Activated CD4-positive, alpha-beta memory T cell treated with anti-CD3 and anti-CD28 coated beads for 36 hours (primary cell): ENCODE data around the gene JCAD. TPM values are rescaled to one million over a fixed set of nuclear protein-coding genes. Genes with fewer than 3 reads are reported as not detected.

Experiments
- CTCF ChIA-PET: fragments of 350-600 bp; sonication (Branson Sonifier 250); formaldehyde crosslinking; loops from one replicate; lab custom pipeline; 2021; ENCODE audit warnings: antibody characterized with exemption, inconsistent platforms; lab: Charles Lee
- POLR2A ChIA-PET: fragments of 350-600 bp; sonication (Branson Sonifier 250); formaldehyde crosslinking; loops from one replicate; lab custom pipeline; 2021; ENCODE audit warnings: antibody characterized with exemption; lab: Charles Lee
- DNase-seq: peaks from one replicate; pipeline ENCODE4 v3.0.0-alpha.2; 2020
- H3K27ac Mint-ChIP-seq: one replicate; pipeline ENCODE4 v1.8.0; 2021; ENCODE audit warnings: mixed read lengths
- H3K27me3 Mint-ChIP-seq: one replicate; pipeline ENCODE4 v1.8.0; 2021; ENCODE audit warnings: mixed read lengths
- H3K36me3 Mint-ChIP-seq: one replicate; pipeline ENCODE4 v1.8.0; 2021; ENCODE audit warnings: mixed read lengths
- H3K4me1 Mint-ChIP-seq: one replicate; pipeline ENCODE4 v1.8.0; 2021; ENCODE audit warnings: low read depth, mixed read lengths
- H3K4me3 Mint-ChIP-seq: one replicate; pipeline ENCODE4 v1.8.0; 2021; ENCODE audit warnings: mild to moderate bottlenecking, mixed read lengths
- H3K9me3 Mint-ChIP-seq: one replicate; pipeline ENCODE4 v1.8.0; 2021; ENCODE audit warnings: mixed read lengths
- intact Hi-C: fragments of 100-400 bp; cut with micrococcal nuclease; formaldehyde crosslinking; loops from one replicate; pipeline ENCODE4 v1.15.1; 2023
- total RNA-seq, 2 experiments: library from RNA; stranded (reverse); gene quantifications; one replicate each; pipeline ENCODE4 v1.2.3, GENCODE V29; 2021

JCAD gene
- total RNA-seq, 2 experiments from 2014 or later: 0.05 TPM; not detected in 1

GRCh38 chr10:30051220-30051619 lies 8.2 kb downstream of the JCAD start:
- DNase-seq: no peak
- Mint-ChIP-seq H3K4me3 (no peak overlapping the region), H3K27me3 (peaks cover 41% of the 10 kb centered on the region), H3K27ac (no peak overlapping the region), H3K36me3 (no peaks in the 10 kb centered on the region), H3K4me1 (peaks cover 18% of the 10 kb centered on the region), H3K9me3 (no peaks in the 10 kb centered on the region)
- ChIA-PET POLR2A (no interaction called here), CTCF (interaction anchor here (1.0 to 1.7 kb wide), 2 partner anchors 24 to 53 kb away, joined by 3 to 4 read pairs; no protein-coding TSS in a partner anchor)
- intact Hi-C loops: no loop called here

DNA sequence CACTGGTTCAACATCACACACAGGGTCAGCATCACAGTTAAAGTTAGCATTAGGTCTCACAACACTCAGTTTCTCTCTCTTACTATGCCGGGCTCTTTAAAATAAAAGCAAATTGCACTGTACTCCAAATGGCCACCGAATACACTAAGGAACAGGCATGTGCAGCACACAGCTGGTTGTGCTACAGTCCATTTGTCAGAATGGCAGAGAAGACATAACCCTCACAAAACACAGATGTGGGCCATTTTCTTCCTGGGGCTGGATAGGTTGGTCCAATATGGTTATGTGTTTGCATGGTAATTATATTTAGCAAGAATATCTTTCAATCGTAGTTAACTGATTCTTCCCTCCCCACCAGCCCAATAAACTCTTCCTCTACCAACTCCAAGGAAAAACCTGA lies 9.0 kb downstream of the JCAD start:
- no peak overlapping the region for H3K27ac Mint-ChIP-seq
- H3K4me1 Mint-ChIP-seq: peaks cover 18% of the 10 kb centered on the region
- H3K4me3 Mint-ChIP-seq: no peak overlapping the region
- H3K9me3 Mint-ChIP-seq: no peaks in the 10 kb centered on the region
- ChIA-PET POLR2A (interaction anchor here (1.1 kb wide), 1 partner anchor 9 kb away, joined by 3 read pairs; no protein-coding TSS in a partner anchor), CTCF (interaction anchor here (1.0 kb wide), 1 partner anchor 52 kb away, joined by 3 read pairs; no protein-coding TSS in a partner anchor)
- no peaks in the 10 kb centered on the region for H3K36me3 Mint-ChIP-seq
- DNase-seq: no peak
- peaks cover 45% of the 10 kb centered on the region for H3K27me3 Mint-ChIP-seq
- intact Hi-C loops: no loop called here

- POLR2A ChIA-PET: interaction anchor here (0.6 to 1.1 kb wide), 3 partner anchors 8 to 278 kb away, joined by 3 to 5 read pairs (median 3); no protein-coding TSS in a partner anchor
Measured at GRCh38 chr10:30048768-30049517, 10.4 kb downstream of the JCAD start.

GRCh38 chr10:30047924-30048531 lies 11.4 kb downstream of the JCAD start:
- POLR2A ChIA-PET: interaction anchor here (0.6 kb wide), 1 partner anchor 279 kb away, joined by 5 read pairs; no protein-coding TSS in a partner anchor
- no peak overlapping the region for H3K27ac Mint-ChIP-seq
- H3K27me3 Mint-ChIP-seq: peaks cover 58% of the 10 kb centered on the region
- H3K36me3 Mint-ChIP-seq: no peaks in the 10 kb centered on the region
- H3K4me1 Mint-ChIP-seq: peaks cover 18% of the 10 kb centered on the region
- peak; percentile 33 for DNase-seq
- peak overlapping the region; percentile 44 for H3K4me3 Mint-ChIP-seq
- CTCF ChIA-PET: no interaction called here
- intact Hi-C loops: loop anchor here (2.0 kb wide), 1 partner anchor 21 kb away; no protein-coding TSS in a partner anchor
- H3K9me3 Mint-ChIP-seq: no peaks in the 10 kb centered on the region

More at GRCh38 chr10:30048768-30049517, 10.4 kb downstream of the JCAD start:
- H3K36me3 Mint-ChIP-seq: no peaks in the 10 kb centered on the region
- no peaks in the 10 kb centered on the region for H3K9me3 Mint-ChIP-seq
- H3K27ac Mint-ChIP-seq: no peak overlapping the region
- intact Hi-C loops: loop anchor here (2.0 kb wide), 1 partner anchor 22 kb away; no protein-coding TSS in a partner anchor
- H3K4me1 Mint-ChIP-seq: peaks cover 18% of the 10 kb centered on the region
- no peak for DNase-seq
- H3K4me3 Mint-ChIP-seq: peak overlapping the region; percentile 30
- peaks cover 55% of the 10 kb centered on the region for H3K27me3 Mint-ChIP-seq
- CTCF ChIA-PET: interaction anchor here (0.5 kb wide), 1 partner anchor 85 kb away, joined by 3 read pairs; no protein-coding TSS in a partner anchor

DNA sequence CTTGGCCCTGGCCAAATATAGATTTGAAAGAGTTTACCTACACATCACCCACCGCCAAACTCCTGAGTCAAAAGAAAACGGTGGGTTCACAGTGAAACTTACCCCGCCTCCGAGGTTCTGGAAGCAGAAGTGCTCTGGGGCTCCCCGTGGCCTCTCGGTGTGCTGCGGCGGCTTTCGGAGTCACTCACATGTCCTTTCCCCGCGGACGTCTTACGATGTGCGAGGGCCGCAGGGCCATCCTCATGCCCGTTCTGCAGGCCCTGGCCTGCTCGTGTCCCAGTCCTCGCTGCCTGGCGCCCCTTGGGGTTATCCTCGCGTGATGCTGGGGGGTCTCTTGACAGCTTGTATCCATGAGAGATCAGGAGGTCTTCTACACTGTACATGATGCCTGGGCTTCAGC lies 12.0 kb downstream of the JCAD start:
- intact Hi-C loops: no loop called here
- POLR2A ChIA-PET: no interaction called here

GRCh38 chr10:30046476-30046875 lies 12.9 kb downstream of the JCAD start:
- Mint-ChIP-seq H3K36me3 (no peaks in the 10 kb centered on the region), H3K4me1 (peaks cover 18% of the 10 kb centered on the region), H3K27me3 (peaks cover 57% of the 10 kb centered on the region), H3K27ac (no peak overlapping the region), H3K4me3 (no peak overlapping the region), H3K9me3 (no peaks in the 10 kb centered on the region)
- intact Hi-C loops: no loop called here
- ChIA-PET POLR2A (no interaction called here), CTCF (interaction anchor here (1.1 kb wide), 1 partner anchor 48 kb away, joined by 3 read pairs; no protein-coding TSS in a partner anchor)
- no peak for DNase-seq

More for the DNA sequence above, 12.0 kb downstream of the JCAD start:
- Mint-ChIP-seq H3K4me1 (peaks cover 18% of the 10 kb centered on the region), H3K27me3 (peaks cover 57% of the 10 kb centered on the region), H3K9me3 (no peaks in the 10 kb centered on the region), H3K36me3 (no peaks in the 10 kb centered on the region), H3K4me3 (no peak overlapping the region), H3K27ac (no peak overlapping the region)
- CTCF ChIA-PET: no interaction called here
- peak; percentile 33 for DNase-seq

GRCh38 chr10:30045961-30046360 lies 13.4 kb downstream of the JCAD start:
- no peaks in the 10 kb centered on the region for H3K9me3 Mint-ChIP-seq
- ChIA-PET POLR2A (no interaction called here), CTCF (interaction anchor here (1.1 kb wide), 1 partner anchor 48 kb away, joined by 3 read pairs; no protein-coding TSS in a partner anchor)
- H3K27me3 Mint-ChIP-seq: peaks cover 56% of the 10 kb centered on the region
- peaks cover 18% of the 10 kb centered on the region for H3K4me1 Mint-ChIP-seq
- H3K27ac Mint-ChIP-seq: no peak overlapping the region
- H3K4me3 Mint-ChIP-seq: no peak overlapping the region
- H3K36me3 Mint-ChIP-seq: no peaks in the 10 kb centered on the region
- no peak for DNase-seq
- intact Hi-C loops: no loop called here

DNA sequence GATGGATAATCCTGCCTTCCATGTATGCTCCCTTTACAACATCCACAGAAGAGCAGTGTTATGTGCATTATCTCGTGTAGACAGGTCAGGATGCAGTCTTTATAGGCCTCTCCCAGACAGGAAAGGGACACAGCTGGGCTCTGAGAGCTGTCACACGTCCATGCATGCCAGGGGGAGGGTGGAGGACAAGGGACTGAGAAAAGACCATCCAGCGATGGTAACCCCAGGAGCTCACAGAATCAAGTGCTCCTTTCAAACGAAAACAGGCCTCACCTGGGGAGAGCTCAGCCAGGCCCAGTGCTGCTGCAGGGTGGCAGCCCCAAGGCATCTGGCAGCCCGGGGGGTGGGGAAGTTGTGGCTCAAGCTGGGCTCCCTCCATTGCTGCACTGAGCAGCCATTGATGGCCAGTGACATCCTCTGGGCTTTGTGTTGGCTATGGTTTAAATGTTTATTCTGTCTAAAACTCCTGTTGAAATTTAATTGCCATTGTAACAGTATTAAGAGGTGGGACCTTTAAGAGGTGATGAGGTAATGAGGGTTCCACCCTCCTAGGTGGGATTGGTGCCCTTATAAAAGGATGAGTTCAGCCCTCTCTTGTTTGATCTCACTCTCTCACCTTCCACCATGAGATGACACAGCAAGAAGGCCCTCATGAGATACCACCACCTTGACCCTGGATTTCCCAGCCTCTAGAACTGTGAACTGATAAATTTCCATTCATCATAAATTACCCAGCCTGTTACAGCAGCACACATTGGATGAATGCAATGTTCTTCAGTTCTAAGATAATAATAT lies 15.7 kb downstream of the JCAD start:
- H3K4me1 Mint-ChIP-seq: peaks cover 10% of the 10 kb centered on the region
- DNase-seq: no peak
- CTCF ChIA-PET: interaction anchor here (1.1 kb wide), 1 partner anchor 45 kb away, joined by 7 read pairs; no protein-coding TSS in a partner anchor
- no peak overlapping the region for H3K27ac Mint-ChIP-seq
- H3K9me3 Mint-ChIP-seq: no peaks in the 10 kb centered on the region
- peaks cover 53% of the 10 kb centered on the region for H3K27me3 Mint-ChIP-seq
- POLR2A ChIA-PET: no interaction called here
- no peaks in the 10 kb centered on the region for H3K36me3 Mint-ChIP-seq
- no peak overlapping the region for H3K4me3 Mint-ChIP-seq
- intact Hi-C loops: no loop called here

DNA sequence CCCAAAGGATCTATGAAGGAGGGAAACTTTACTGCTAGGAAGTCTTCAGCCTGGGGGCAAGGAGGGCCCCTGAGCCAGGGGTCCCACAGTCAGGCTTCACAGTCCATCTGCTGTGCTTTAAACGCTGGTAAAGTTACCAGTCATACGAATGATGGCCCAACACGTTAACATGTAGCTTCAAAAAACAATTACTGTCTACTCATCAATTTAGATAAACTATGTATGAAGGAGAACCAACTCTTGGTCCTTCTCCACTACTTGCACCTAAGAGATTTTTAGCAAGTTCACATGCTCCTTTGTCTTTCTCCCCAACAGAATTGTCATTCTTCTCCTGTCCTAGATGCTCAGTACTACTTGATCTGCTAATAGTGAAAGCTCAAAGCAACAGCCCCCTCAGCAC lies 16.6 kb downstream of the JCAD start:
- H3K36me3 Mint-ChIP-seq: no peaks in the 10 kb centered on the region
- ChIA-PET CTCF (interaction anchor here (1.1 kb wide), 1 partner anchor 44 kb away, joined by 7 read pairs; no protein-coding TSS in a partner anchor), POLR2A (no interaction called here)
- H3K27ac Mint-ChIP-seq: no peak overlapping the region
- H3K4me3 Mint-ChIP-seq: no peak overlapping the region
- peaks cover 3% of the 10 kb centered on the region for H3K4me1 Mint-ChIP-seq
- peaks cover 52% of the 10 kb centered on the region for H3K27me3 Mint-ChIP-seq
- DNase-seq: no peak
- intact Hi-C loops: no loop called here
- H3K9me3 Mint-ChIP-seq: no peaks in the 10 kb centered on the region

- intact Hi-C loops: no loop called here
- Mint-ChIP-seq H3K27ac (no peak overlapping the region), H3K4me3 (no peak overlapping the region), H3K4me1 (no peaks in the 10 kb centered on the region), H3K9me3 (no peaks in the 10 kb centered on the region), H3K27me3 (peaks cover 56% of the 10 kb centered on the region), H3K36me3 (no peaks in the 10 kb centered on the region)
- DNase-seq: no peak
- POLR2A ChIA-PET: interaction anchor here (0.8 kb wide), 1 partner anchor 8 kb away, joined by 3 read pairs; no protein-coding TSS in a partner anchor
- CTCF ChIA-PET: interaction anchor here (1.2 kb wide), 1 partner anchor 32 kb away, joined by 4 read pairs; no protein-coding TSS in a partner anchor
Measured at GRCh38 chr10:30041196-30042105, 17.9 kb downstream of the JCAD start.
